HepG2 (cell line): Measurements from ENCODE around the gene PPP4C. TPM values are rescaled to one million over a fixed set of nuclear protein-coding genes. Genes with fewer than 3 reads are reported as not detected.

Experiments
- AGO2 ChIP-seq: fragments of 200-400 bp; formaldehyde crosslinking; optimal IDR thresholded peaks from 2 replicates; pipeline ENCODE3; 2017; ENCODE audit warnings: mild to moderate bottlenecking, low read depth, low read length, moderate library complexity
- CAMTA2 ChIP-seq: sonication (generic); formaldehyde crosslinking; IDR thresholded peaks from 2 replicates; pipeline ENCODE4 v1.4.0; 2020; ENCODE audit warnings: mild to moderate bottlenecking, missing genetic modification reagents, borderline replicate concordance
- CHD4 ChIP-seq: fragments of 200-600 bp; sonication (generic); IDR thresholded peaks from 2 replicates; pipeline ENCODE4 v1.7.0; 2017; ENCODE audit warnings: mild to moderate bottlenecking, low read length, borderline replicate concordance
- ELF1 ChIP-seq: sonication (generic); formaldehyde crosslinking; IDR thresholded peaks from 2 replicates; pipeline ENCODE4 v1.4.0; 2020; ENCODE audit warnings: missing genetic modification reagents
- GTF2F1 ChIP-seq: fragments of 150-350 bp; IDR thresholded peaks from 2 replicates; pipeline ENCODE4 v1.6.1; 2014; ENCODE audit warnings: low read length
- JARID2 ChIP-seq: sonication (generic); formaldehyde crosslinking; IDR thresholded peaks from 2 replicates; pipeline ENCODE4 v1.8.1; 2023; ENCODE audit warnings: missing genetic modification reagents, inconsistent platforms; ENCODE audit not compliant: insufficient replicate concordance
- NFATC3 ChIP-seq: sonication (generic); formaldehyde crosslinking; IDR thresholded peaks from 2 replicates; pipeline ENCODE4 v1.5.1; 2020; ENCODE audit warnings: mild to moderate bottlenecking, missing genetic modification reagents
- SNAI1 ChIP-seq: sonication (generic); formaldehyde crosslinking; IDR thresholded peaks from 2 replicates; pipeline ENCODE4 v1.5.0; 2020; ENCODE audit warnings: mild to moderate bottlenecking, missing genetic modification reagents, borderline replicate concordance
- ZMYM3 ChIP-seq: sonication (generic); formaldehyde crosslinking; IDR thresholded peaks from 2 replicates; pipeline ENCODE4 v1.5.1; 2020; ENCODE audit warnings: mild to moderate bottlenecking, missing genetic modification reagents
- ZNF562 ChIP-seq: sonication (generic); formaldehyde crosslinking; IDR thresholded peaks from 2 replicates; pipeline ENCODE4 v1.8.0; 2022; ENCODE audit warnings: missing genetic modification reagents, borderline replicate concordance
- ZNF615 ChIP-seq: sonication (generic); formaldehyde crosslinking; IDR thresholded peaks from 2 replicates; pipeline ENCODE4 v1.5.0; 2020; ENCODE audit warnings: mild to moderate bottlenecking, missing genetic modification reagents, borderline replicate concordance
- ZNF776 ChIP-seq: sonication (generic); formaldehyde crosslinking; IDR thresholded peaks from 2 replicates; pipeline ENCODE4 v1.4.0; 2020; ENCODE audit warnings: mild to moderate bottlenecking, missing genetic modification reagents
- ZNF782 ChIP-seq: sonication (generic); formaldehyde crosslinking; IDR thresholded peaks from 2 replicates; pipeline ENCODE4 v1.4.0; 2020; ENCODE audit warnings: missing genetic modification reagents, mild to moderate bottlenecking, borderline replicate concordance
- polyA plus RNA-seq, 8 experiments: library from polyadenylated mRNA; depleted of rRNA in 3 of 8; stranded (reverse) in 7 of 8; unstranded in 1 of 8; fragments of >200 nt; fragmentation: Illumina TruSeq in 4 of 8; extraction: Trizol in 4 of 8; gene quantifications; 2 replicates each; pipeline versions ENCODE4 v1.2.1 to v1.2.3, GENCODE V29; 2011 to 2016; ENCODE audit warnings: low read depth in 4 of 8, missing spikeins in 1 of 8, mixed read lengths in 1 of 8; ENCODE audit not compliant: insufficient read depth in 1 of 8
- total RNA-seq, 5 experiments: library from RNA; depleted of rRNA; stranded (reverse); fragments of >200 nt; fragmentation: Illumina TruSeq; extraction: Trizol; gene quantifications; 2 replicates each; pipeline ENCODE4 v1.2.3, GENCODE V29; 2016; ENCODE audit warnings: low read depth in 1 of 5
- TF ChIP-seq, protein P1 (sequence below): sonication (generic); formaldehyde crosslinking; IDR thresholded peaks from 2 replicates; pipeline ENCODE4 v1.5.0; 2020; ENCODE audit warnings: mild to moderate bottlenecking, missing genetic modification reagents
- TF ChIP-seq, protein P2 (sequence below): sonication (generic); formaldehyde crosslinking; IDR thresholded peaks from 2 replicates; pipeline ENCODE4 v1.5.0; 2020; ENCODE audit warnings: missing genetic modification reagents
- TF ChIP-seq, protein P3 (sequence below): sonication (generic); formaldehyde crosslinking; IDR thresholded peaks from 2 replicates; pipeline ENCODE4 v1.5.0; 2020; ENCODE audit warnings: missing genetic modification reagents, mild to moderate bottlenecking, borderline replicate concordance
- TF ChIP-seq, protein P4 (sequence below): sonication (generic); formaldehyde crosslinking; IDR thresholded peaks from 2 replicates; pipeline ENCODE4 v1.4.0; 2020; ENCODE audit warnings: missing genetic modification reagents
- TF ChIP-seq, protein P5 (sequence below): sonication (generic); formaldehyde crosslinking; IDR thresholded peaks from 2 replicates; pipeline ENCODE4 v1.4.0; 2020; ENCODE audit warnings: missing genetic modification reagents
- TF ChIP-seq, protein P6 (sequence below): sonication (generic); formaldehyde crosslinking; IDR thresholded peaks from 2 replicates; pipeline ENCODE4 v1.4.0; 2020; ENCODE audit warnings: missing genetic modification reagents

PPP4C gene
- total and polyA plus RNA-seq, 2 of the 13 experiments (the other 11 are each of a cell fraction or from before 2014, with no cell fraction given) = 176 to 220 TPM

DNA sequence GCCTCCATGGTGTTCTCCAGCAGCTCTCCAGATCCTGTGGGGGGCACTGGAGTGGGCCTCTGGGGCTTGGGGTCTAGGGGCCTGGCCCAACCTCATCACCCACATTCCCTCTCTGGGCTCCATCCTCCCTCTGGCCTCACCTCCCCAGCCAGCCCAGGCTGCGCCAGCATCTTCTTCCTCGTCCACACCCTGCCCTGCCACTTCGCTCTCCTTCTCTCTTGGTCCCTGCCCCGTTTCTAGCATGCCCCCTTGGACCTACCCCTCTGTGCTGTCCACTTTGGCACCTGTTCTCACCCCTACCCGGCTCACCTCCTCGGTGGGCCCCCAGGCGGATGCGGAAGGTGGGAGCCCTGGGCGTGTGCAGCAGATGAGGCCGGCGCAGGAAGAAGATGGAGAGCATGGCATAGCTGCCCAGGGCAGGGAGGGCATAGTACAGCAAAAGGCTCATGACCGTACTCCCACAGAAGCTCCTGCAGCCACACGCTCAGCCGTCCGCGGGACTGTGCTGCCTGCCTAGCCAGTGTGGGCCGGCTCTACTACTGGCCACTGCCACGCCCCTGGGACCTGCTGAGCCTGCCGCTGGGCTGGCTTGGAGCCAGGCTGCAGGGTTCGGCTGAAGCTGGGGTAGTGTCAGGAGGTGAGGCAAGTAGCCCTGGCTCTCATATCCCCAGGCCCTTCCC lies 37.4 kb downstream of the PPP4C start, which contains the start of gene GDPD3 (continued):
- TF ChIP-seq, protein P1, sequence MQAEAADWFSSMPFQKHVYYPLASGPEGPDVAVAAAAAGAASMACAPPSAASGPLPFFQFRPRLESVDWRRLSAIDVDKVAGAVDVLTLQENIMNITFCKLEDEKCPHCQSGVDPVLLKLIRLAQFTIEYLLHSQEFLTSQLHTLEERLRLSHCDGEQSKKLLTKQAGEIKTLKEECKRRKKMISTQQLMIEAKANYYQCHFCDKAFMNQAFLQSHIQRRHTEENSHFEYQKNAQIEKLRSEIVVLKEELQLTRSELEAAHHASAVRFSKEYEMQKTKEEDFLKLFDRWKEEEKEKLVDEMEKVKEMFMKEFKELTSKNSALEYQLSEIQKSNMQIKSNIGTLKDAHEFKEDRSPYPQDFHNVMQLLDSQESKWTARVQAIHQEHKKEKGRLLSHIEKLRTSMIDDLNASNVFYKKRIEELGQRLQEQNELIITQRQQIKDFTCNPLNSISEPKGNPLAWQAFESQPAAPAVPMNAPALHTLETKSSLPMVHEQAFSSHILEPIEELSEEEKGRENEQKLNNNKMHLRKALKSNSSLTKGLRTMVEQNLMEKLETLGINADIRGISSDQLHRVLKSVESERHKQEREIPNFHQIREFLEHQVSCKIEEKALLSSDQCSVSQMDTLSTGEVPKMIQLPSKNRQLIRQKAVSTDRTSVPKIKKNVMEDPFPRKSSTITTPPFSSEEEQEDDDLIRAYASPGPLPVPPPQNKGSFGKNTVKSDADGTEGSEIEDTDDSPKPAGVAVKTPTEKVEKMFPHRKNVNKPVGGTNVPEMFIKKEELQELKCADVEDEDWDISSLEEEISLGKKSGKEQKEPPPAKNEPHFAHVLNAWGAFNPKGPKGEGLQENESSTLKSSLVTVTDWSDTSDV (CRISPR knock-in tag) = no peak
- 0 out of 2 replicates have a peak, but pooled peaks have one; percentile 1 for TF ChIP-seq ELF1 (CRISPR knock-in tag)
- no peak for TF ChIP-seq ZNF782 (CRISPR knock-in tag)
- peak; percentile 49 for TF ChIP-seq AGO2
- TF ChIP-seq ZNF776 = 0 out of 2 replicates have a peak, but pooled peaks have one; percentile 4
- TF ChIP-seq, protein P2, sequence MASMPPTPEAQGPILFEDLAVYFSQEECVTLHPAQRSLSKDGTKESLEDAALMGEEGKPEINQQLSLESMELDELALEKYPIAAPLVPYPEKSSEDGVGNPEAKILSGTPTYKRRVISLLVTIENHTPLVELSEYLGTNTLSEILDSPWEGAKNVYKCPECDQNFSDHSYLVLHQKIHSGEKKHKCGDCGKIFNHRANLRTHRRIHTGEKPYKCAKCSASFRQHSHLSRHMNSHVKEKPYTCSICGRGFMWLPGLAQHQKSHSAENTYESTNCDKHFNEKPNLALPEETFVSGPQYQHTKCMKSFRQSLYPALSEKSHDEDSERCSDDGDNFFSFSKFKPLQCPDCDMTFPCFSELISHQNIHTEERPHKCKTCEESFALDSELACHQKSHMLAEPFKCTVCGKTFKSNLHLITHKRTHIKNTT (CRISPR knock-in tag) = no peak
- TF ChIP-seq ZNF562 (CRISPR knock-in tag) = no peak
- TF ChIP-seq, protein P3, sequence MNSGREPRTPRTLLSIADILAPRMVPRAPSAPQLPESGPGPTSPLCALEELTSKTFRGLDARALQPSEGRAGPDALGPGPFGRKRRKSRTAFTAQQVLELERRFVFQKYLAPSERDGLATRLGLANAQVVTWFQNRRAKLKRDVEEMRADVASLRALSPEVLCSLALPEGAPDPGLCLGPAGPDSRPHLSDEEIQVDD = no peak
- no peak for TF ChIP-seq JARID2 (CRISPR knock-in tag)
- TF ChIP-seq, protein P4, sequence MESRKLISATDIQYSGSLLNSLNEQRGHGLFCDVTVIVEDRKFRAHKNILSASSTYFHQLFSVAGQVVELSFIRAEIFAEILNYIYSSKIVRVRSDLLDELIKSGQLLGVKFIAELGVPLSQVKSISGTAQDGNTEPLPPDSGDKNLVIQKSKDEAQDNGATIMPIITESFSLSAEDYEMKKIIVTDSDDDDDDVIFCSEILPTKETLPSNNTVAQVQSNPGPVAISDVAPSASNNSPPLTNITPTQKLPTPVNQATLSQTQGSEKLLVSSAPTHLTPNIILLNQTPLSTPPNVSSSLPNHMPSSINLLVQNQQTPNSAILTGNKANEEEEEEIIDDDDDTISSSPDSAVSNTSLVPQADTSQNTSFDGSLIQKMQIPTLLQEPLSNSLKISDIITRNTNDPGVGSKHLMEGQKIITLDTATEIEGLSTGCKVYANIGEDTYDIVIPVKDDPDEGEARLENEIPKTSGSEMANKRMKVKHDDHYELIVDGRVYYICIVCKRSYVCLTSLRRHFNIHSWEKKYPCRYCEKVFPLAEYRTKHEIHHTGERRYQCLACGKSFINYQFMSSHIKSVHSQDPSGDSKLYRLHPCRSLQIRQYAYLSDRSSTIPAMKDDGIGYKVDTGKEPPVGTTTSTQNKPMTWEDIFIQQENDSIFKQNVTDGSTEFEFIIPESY (CRISPR knock-in tag) = peak; percentile 95
- TF ChIP-seq, protein P5, sequence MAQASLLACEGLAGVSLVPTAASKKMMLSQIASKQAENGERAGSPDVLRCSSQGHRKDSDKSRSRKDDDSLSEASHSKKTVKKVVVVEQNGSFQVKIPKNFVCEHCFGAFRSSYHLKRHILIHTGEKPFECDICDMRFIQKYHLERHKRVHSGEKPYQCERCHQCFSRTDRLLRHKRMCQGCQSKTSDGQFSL (CRISPR knock-in tag) = no peak
- no peak for TF ChIP-seq CAMTA2 (CRISPR knock-in tag)
- TF ChIP-seq ZNF615 = no peak
- no peak; the same call in 1 of the 2 replicates for TF ChIP-seq SNAI1 (CRISPR knock-in tag)
- TF ChIP-seq, protein P6, sequence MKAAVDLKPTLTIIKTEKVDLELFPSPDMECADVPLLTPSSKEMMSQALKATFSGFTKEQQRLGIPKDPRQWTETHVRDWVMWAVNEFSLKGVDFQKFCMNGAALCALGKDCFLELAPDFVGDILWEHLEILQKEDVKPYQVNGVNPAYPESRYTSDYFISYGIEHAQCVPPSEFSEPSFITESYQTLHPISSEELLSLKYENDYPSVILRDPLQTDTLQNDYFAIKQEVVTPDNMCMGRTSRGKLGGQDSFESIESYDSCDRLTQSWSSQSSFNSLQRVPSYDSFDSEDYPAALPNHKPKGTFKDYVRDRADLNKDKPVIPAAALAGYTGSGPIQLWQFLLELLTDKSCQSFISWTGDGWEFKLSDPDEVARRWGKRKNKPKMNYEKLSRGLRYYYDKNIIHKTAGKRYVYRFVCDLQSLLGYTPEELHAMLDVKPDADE (CRISPR knock-in tag) = no peak
- TF ChIP-seq NFATC3 (CRISPR knock-in tag) = no peak
- TF ChIP-seq CHD4 = peak; percentile 52; the same call in 1 of the 2 replicates
- no peak for TF ChIP-seq GTF2F1
- no peak; the same call in 1 of the 2 replicates for TF ChIP-seq ZMYM3 (CRISPR knock-in tag)
